ENCODE measurements around the gene ZFX.

Gene ZFX

DNA sequence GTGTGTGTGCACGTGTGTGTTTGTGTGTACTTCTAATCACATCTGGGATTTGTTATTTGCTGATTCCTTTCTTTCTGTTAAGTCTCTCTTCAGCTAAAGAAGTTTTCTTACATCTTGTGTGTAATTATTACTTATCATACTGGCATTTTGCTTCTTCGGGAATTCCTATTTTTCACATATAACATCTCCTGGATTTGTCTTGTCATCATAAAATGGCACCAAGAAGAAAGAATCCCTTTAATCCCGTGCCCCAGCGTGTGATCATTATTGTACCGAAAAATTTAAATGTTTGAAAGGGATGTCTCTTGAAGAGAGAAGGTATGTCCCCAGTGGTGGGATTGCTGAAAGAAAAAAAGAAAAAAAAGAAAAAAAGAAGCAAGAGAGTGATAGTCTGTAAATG is 72.3 kb downstream of the ZFX start:
- Mint-ChIP-seq H3K4me1 (peaks cover 18% of the 10 kb centered on the region), H3K4me3 (no peak overlapping the region)

GRCh38 chrX:24225265-24225664 is 75.7 kb downstream of the ZFX start:
- Mint-ChIP-seq H3K36me3 (ENCODE audit: low read depth) (peaks cover 15% of the 10 kb centered on the region), H3K27ac (no peak overlapping the region), H3K9me3 (peaks cover 18% of the 10 kb centered on the region), H3K4me1 (peaks cover 17% of the 10 kb centered on the region), H3K27me3 (ENCODE audit: low read depth) (no peaks in the 10 kb centered on the region), H3K4me3 (no peak overlapping the region)
- TF ChIP-seq, protein P1, sequence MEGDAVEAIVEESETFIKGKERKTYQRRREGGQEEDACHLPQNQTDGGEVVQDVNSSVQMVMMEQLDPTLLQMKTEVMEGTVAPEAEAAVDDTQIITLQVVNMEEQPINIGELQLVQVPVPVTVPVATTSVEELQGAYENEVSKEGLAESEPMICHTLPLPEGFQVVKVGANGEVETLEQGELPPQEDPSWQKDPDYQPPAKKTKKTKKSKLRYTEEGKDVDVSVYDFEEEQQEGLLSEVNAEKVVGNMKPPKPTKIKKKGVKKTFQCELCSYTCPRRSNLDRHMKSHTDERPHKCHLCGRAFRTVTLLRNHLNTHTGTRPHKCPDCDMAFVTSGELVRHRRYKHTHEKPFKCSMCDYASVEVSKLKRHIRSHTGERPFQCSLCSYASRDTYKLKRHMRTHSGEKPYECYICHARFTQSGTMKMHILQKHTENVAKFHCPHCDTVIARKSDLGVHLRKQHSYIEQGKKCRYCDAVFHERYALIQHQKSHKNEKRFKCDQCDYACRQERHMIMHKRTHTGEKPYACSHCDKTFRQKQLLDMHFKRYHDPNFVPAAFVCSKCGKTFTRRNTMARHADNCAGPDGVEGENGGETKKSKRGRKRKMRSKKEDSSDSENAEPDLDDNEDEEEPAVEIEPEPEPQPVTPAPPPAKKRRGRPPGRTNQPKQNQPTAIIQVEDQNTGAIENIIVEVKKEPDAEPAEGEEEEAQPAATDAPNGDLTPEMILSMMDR (IDR thresholded peaks at IDR 0.05; ENCODE audit: unreplicated experiment in 3 of 3): no peak

More for the DNA sequence above, 72.3 kb downstream of the ZFX start:
- TF ChIP-seq, protein P1 (IDR thresholded peaks at IDR 0.05; ENCODE audit: unreplicated experiment in 3 of 3): no peak
- Mint-ChIP-seq H3K36me3 (ENCODE audit: low read depth) (peaks cover 25% of the 10 kb centered on the region), H3K27ac (peak overlapping the region in 2 of 3 experiments; percentile 2 to 16), H3K9me3 (peaks cover 11% of the 10 kb centered on the region), H3K27me3 (ENCODE audit: low read depth) (no peaks in the 10 kb centered on the region)

DNA sequence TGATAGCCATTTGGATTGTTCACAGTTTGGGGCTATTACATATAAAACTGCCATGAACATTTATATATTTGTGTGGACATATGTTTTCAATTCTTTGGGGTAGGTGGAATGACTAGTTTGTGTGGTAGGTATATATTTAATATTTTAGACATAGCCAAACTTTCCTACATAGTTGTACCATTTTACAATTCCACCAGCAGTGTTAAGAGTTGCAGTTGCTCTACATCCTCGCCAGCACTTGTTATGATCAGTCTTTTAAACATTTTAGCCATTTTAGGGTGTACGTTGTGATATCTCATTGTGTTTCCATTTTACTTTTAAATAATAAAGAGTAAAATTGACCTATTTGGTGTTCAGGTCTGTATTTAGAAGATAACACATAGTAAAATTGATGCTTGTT is 76.6 kb downstream of the ZFX start:
- no peak overlapping the region for H3K27ac Mint-ChIP-seq
- H3K36me3 Mint-ChIP-seq (ENCODE audit: low read depth): peaks cover 15% of the 10 kb centered on the region
- H3K27me3 Mint-ChIP-seq (ENCODE audit: low read depth): no peaks in the 10 kb centered on the region
- H3K4me1 Mint-ChIP-seq: peaks cover 24% of the 10 kb centered on the region
- H3K4me3 Mint-ChIP-seq: no peak overlapping the region
- TF ChIP-seq, protein P1 (IDR thresholded peaks at IDR 0.05; ENCODE audit: unreplicated experiment in 3 of 3): no peak
- peaks cover 18% of the 10 kb centered on the region for H3K9me3 Mint-ChIP-seq

GRCh38 chrX:24228596-24228995 is 79.1 kb downstream of the ZFX start:
- peaks cover 18% of the 10 kb centered on the region for H3K9me3 Mint-ChIP-seq
- H3K27ac Mint-ChIP-seq: no peak overlapping the region
- H3K4me1 Mint-ChIP-seq: peaks cover 29% of the 10 kb centered on the region
- TF ChIP-seq, protein P1 (IDR thresholded peaks at IDR 0.05; ENCODE audit: unreplicated experiment in 3 of 3): no peak
- H3K36me3 Mint-ChIP-seq (ENCODE audit: low read depth): peaks cover 15% of the 10 kb centered on the region
- no peak overlapping the region for H3K4me3 Mint-ChIP-seq
- no peaks in the 10 kb centered on the region for H3K27me3 Mint-ChIP-seq (ENCODE audit: low read depth)

DNA sequence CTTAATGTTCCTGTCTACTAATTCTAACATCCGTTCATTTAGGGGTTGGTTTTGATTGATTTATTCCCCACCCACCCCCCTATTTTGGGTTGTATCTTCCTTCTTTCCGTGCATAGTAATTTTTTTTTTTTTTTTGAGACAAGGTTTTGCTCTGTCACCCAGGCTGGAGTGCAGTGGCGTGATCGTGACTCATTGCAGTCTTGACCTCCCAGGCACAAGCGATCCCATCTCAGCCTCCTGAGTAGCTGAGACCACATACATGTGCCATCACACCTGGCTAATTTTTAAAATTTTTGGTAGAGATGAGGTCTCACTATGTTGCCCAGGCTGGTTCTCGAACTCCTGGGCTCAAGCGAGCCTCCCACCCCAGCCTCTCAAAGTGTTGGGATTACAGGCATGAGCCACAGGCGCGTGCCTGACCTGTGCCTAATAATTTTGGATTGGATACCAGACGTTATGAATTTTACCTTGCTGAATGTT is 79.9 kb downstream of the ZFX start:
- H3K4me3 Mint-ChIP-seq: no peak overlapping the region

GRCh38 chrX:24229976-24230375 is 80.4 kb downstream of the ZFX start:
- TF ChIP-seq, protein P1 (IDR thresholded peaks at IDR 0.05; ENCODE audit: unreplicated experiment in 3 of 3): no peak

More for the DNA sequence above, 79.9 kb downstream of the ZFX start:
- H3K27ac Mint-ChIP-seq: peak overlapping the region in 1 of 3 experiments; percentile 82
- H3K4me1 Mint-ChIP-seq: peaks cover 29% of the 10 kb centered on the region
- no peaks in the 10 kb centered on the region for H3K27me3 Mint-ChIP-seq (ENCODE audit: low read depth)
- H3K9me3 Mint-ChIP-seq: peaks cover 18% of the 10 kb centered on the region
- TF ChIP-seq, protein P1 (IDR thresholded peaks at IDR 0.05; ENCODE audit: unreplicated experiment in 3 of 3): no peak
- peaks cover 15% of the 10 kb centered on the region for H3K36me3 Mint-ChIP-seq (ENCODE audit: low read depth)

More at GRCh38 chrX:24229976-24230375, 80.4 kb downstream of the ZFX start:
- no peak overlapping the region for H3K4me3 Mint-ChIP-seq
- H3K4me1 Mint-ChIP-seq: peaks cover 29% of the 10 kb centered on the region
- H3K9me3 Mint-ChIP-seq: peaks cover 18% of the 10 kb centered on the region
- peak overlapping the region; percentile 33 to 82 (median 40) for H3K27ac Mint-ChIP-seq
- H3K36me3 Mint-ChIP-seq (ENCODE audit: low read depth): peaks cover 15% of the 10 kb centered on the region
- no peaks in the 10 kb centered on the region for H3K27me3 Mint-ChIP-seq (ENCODE audit: low read depth)

Data from nephron (organoid).